ENCODE results near the gene ANAPC5.

Gene ANAPC5

GRCh38 chr12:121304306-121304705, 47.9 kb downstream of the ANAPC5 start:
- no peaks in the 10 kb centered on the region for H3K9me3 ChIP-seq (ENCODE audit: control insufficient read depth, insufficient read depth, low read length)
- H3K4me3 ChIP-seq (ENCODE audit: low read length), result no peak overlapping the region
- H3K27me3 ChIP-seq (ENCODE audit: control insufficient read depth, low read length), result no peaks in the 10 kb centered on the region
- peaks cover 12% of the 10 kb centered on the region for H3K36me3 ChIP-seq (ENCODE audit: control insufficient read depth, low read length)
- peaks cover 19% of the 10 kb centered on the region for H3F3A ChIP-seq (ENCODE audit: control insufficient read depth, insufficient read depth)
- no peaks in the 10 kb centered on the region for H3K9me2 ChIP-seq (replicated peaks; ENCODE audit: control insufficient read depth, low read length)
- no peak for TF ChIP-seq EZH2phosphoT487 (IDR thresholded peaks at IDR 0.05; ENCODE audit: borderline replicate concordance, low read length)
- TF ChIP-seq CTCF (IDR thresholded peaks at IDR 0.05; ENCODE audit: low read depth, low read length, poor library complexity, severe bottlenecking), result no peak
- no peak overlapping the region for H3K27ac ChIP-seq (ENCODE audit: low read depth, low read length)
- peaks cover 27% of the 10 kb centered on the region for H3K4me1 ChIP-seq (ENCODE audit: control insufficient read depth, low read length)
- no peak overlapping the region for H3K4me2 ChIP-seq (ENCODE audit: low read length)
- H3K79me2 ChIP-seq (ENCODE audit: control insufficient read depth, low read length), result no peaks in the 10 kb centered on the region
- no peaks in the 10 kb centered on the region for H4K20me1 ChIP-seq (ENCODE audit: control insufficient read depth, insufficient read depth, low read depth, low read length)

GRCh38 chr12:121301876-121302275, 50.3 kb downstream of the ANAPC5 start:
- no peak for TF ChIP-seq EZH2phosphoT487 (IDR thresholded peaks at IDR 0.05; ENCODE audit: borderline replicate concordance, low read length)
- no peak for TF ChIP-seq CTCF (IDR thresholded peaks at IDR 0.05; ENCODE audit: low read depth, low read length, poor library complexity, severe bottlenecking)
- Histone ChIP-seq H3K4me1 (ENCODE audit: control insufficient read depth, low read length) (peaks cover 39% of the 10 kb centered on the region), H3K79me2 (ENCODE audit: control insufficient read depth, low read length) (0 out of 2 replicates have a peak, but pooled peaks cover 3% of the 10 kb centered on the region), H3K4me2 (ENCODE audit: low read length) (no peak overlapping the region), H3K27me3 (ENCODE audit: control insufficient read depth, low read length) (no peaks in the 10 kb centered on the region; the same call in 1 of the 2 replicates), H4K20me1 (ENCODE audit: control insufficient read depth, insufficient read depth, low read depth, low read length) (no peaks in the 10 kb centered on the region), H3K9me3 (ENCODE audit: control insufficient read depth, insufficient read depth, low read length) (no peaks in the 10 kb centered on the region), H3F3A (ENCODE audit: control insufficient read depth, insufficient read depth) (peaks cover 21% of the 10 kb centered on the region), H3K27ac (ENCODE audit: low read depth, low read length) (no peak overlapping the region), H3K4me3 (ENCODE audit: low read length) (no peak overlapping the region), H3K9me2 (replicated peaks; ENCODE audit: control insufficient read depth, low read length) (no peaks in the 10 kb centered on the region), H3K36me3 (ENCODE audit: control insufficient read depth, low read length) (no peaks in the 10 kb centered on the region; the same call in 1 of the 2 replicates)

- H3F3A ChIP-seq (ENCODE audit: control insufficient read depth, insufficient read depth), result peaks cover 18% of the 10 kb centered on the region
- no peak for TF ChIP-seq CTCF (IDR thresholded peaks at IDR 0.05; ENCODE audit: low read depth, low read length, poor library complexity, severe bottlenecking)
- no peak for TF ChIP-seq EZH2phosphoT487 (IDR thresholded peaks at IDR 0.05; ENCODE audit: borderline replicate concordance, low read length)
- H4K20me1 ChIP-seq (ENCODE audit: control insufficient read depth, insufficient read depth, low read depth, low read length), result no peaks in the 10 kb centered on the region
- no peaks in the 10 kb centered on the region for H3K9me3 ChIP-seq (ENCODE audit: control insufficient read depth, insufficient read depth, low read length)
- peaks cover 8% of the 10 kb centered on the region for H3K36me3 ChIP-seq (ENCODE audit: control insufficient read depth, low read length)
- no peak overlapping the region for H3K4me3 ChIP-seq (ENCODE audit: low read length)
- H3K27me3 ChIP-seq (ENCODE audit: control insufficient read depth, low read length), result no peaks in the 10 kb centered on the region; the same call in 1 of the 2 replicates
- H3K27ac ChIP-seq (ENCODE audit: low read depth, low read length), result no peak overlapping the region
- peaks cover 15% of the 10 kb centered on the region for H3K79me2 ChIP-seq (ENCODE audit: control insufficient read depth, low read length)
- H3K9me2 ChIP-seq (replicated peaks; ENCODE audit: control insufficient read depth, low read length), result no peaks in the 10 kb centered on the region
- H3K4me1 ChIP-seq (ENCODE audit: control insufficient read depth, low read length), result peaks cover 33% of the 10 kb centered on the region
- 0 out of 2 replicates have a peak overlapping the region, but pooled peaks have one; percentile 13 for H3K4me2 ChIP-seq (ENCODE audit: low read length)
Observed at GRCh38 chr12:121300083-121300819, 52.0 kb downstream of the ANAPC5 start.

Measured in DOHH2 (cell line).